Measurements from ENCODE around the gene CCNL2.

The CCNL2 gene

GRCh38 chr1:1361982-1362423 lies 37.1 kb downstream of the CCNL2 start:
- no peak overlapping the region for H3K4me3 ChIP-seq (ENCODE audit: low read depth, low read length)
- no peak for TF ChIP-seq MYC (IDR thresholded peaks at IDR 0.05; ENCODE audit: low read depth, low read length)
- TF ChIP-seq, protein P1, sequence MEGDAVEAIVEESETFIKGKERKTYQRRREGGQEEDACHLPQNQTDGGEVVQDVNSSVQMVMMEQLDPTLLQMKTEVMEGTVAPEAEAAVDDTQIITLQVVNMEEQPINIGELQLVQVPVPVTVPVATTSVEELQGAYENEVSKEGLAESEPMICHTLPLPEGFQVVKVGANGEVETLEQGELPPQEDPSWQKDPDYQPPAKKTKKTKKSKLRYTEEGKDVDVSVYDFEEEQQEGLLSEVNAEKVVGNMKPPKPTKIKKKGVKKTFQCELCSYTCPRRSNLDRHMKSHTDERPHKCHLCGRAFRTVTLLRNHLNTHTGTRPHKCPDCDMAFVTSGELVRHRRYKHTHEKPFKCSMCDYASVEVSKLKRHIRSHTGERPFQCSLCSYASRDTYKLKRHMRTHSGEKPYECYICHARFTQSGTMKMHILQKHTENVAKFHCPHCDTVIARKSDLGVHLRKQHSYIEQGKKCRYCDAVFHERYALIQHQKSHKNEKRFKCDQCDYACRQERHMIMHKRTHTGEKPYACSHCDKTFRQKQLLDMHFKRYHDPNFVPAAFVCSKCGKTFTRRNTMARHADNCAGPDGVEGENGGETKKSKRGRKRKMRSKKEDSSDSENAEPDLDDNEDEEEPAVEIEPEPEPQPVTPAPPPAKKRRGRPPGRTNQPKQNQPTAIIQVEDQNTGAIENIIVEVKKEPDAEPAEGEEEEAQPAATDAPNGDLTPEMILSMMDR (IDR thresholded peaks at IDR 0.05; ENCODE audit: low read depth, low read length) = no peak
- TF ChIP-seq, protein P2, sequence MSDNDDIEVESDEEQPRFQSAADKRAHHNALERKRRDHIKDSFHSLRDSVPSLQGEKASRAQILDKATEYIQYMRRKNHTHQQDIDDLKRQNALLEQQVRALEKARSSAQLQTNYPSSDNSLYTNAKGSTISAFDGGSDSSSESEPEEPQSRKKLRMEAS (IDR thresholded peaks at IDR 0.05; ENCODE audit: low read depth, low read length) = no peak
- TF ChIP-seq POLR2A (IDR thresholded peaks at IDR 0.05; ENCODE audit: extremely low read depth, insufficient read length) = no peak
- DNase-seq (ENCODE audit: low read depth) = no peak

GRCh38 chr1:1361233-1361981 lies 37.7 kb downstream of the CCNL2 start:
- DNase-seq (ENCODE audit: low read depth) = no peak
- TF ChIP-seq, protein P1 (IDR thresholded peaks at IDR 0.05; ENCODE audit: low read depth, low read length) = no peak
- TF ChIP-seq MYC (IDR thresholded peaks at IDR 0.05; ENCODE audit: low read depth, low read length) (no peak), POLR2A (IDR thresholded peaks at IDR 0.05; ENCODE audit: extremely low read depth, insufficient read length) (no peak)
- TF ChIP-seq, protein P2 (IDR thresholded peaks at IDR 0.05; ENCODE audit: low read depth, low read length) = no peak
- H3K4me3 ChIP-seq (ENCODE audit: low read depth, low read length) = no peak overlapping the region

DNA sequence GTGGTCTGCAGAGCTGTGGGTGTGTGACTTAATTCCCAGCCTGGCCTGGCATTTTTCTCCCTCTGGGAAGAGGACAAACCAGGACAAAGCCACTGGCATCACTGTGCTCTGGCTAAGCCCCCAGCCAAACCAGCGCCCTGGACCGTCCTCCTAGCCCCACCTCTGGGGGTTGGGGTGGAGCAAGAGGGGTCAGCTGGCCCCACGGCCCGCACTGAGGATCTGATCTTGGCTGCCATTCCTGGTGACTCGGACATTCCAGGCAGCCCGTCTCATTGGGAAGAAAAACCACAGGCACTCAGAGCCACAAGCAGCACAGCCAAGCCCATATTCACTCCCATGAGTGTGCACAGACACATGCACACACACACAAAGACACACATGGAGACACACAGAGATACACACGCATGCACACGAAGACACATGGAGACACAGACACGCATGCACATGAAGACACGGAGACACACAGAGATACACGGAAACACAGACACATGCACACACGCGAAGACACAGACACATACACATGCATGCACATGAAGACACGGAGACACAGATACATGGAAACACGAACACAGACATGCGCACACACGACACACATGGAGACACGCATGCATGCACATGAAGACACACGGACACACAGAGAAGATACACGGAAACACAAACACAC lies 38.5 kb downstream of the CCNL2 start:
- DNase-seq (ENCODE audit: low read depth) = no peak
- TF ChIP-seq, protein P1 (IDR thresholded peaks at IDR 0.05; ENCODE audit: low read depth, low read length) = no peak
- TF ChIP-seq MYC (IDR thresholded peaks at IDR 0.05; ENCODE audit: low read depth, low read length) (no peak), POLR2A (IDR thresholded peaks at IDR 0.05; ENCODE audit: extremely low read depth, insufficient read length) (no peak)
- TF ChIP-seq, protein P2 (IDR thresholded peaks at IDR 0.05; ENCODE audit: low read depth, low read length) = no peak
- H3K4me3 ChIP-seq (ENCODE audit: low read depth, low read length) = no peak overlapping the region

DNA sequence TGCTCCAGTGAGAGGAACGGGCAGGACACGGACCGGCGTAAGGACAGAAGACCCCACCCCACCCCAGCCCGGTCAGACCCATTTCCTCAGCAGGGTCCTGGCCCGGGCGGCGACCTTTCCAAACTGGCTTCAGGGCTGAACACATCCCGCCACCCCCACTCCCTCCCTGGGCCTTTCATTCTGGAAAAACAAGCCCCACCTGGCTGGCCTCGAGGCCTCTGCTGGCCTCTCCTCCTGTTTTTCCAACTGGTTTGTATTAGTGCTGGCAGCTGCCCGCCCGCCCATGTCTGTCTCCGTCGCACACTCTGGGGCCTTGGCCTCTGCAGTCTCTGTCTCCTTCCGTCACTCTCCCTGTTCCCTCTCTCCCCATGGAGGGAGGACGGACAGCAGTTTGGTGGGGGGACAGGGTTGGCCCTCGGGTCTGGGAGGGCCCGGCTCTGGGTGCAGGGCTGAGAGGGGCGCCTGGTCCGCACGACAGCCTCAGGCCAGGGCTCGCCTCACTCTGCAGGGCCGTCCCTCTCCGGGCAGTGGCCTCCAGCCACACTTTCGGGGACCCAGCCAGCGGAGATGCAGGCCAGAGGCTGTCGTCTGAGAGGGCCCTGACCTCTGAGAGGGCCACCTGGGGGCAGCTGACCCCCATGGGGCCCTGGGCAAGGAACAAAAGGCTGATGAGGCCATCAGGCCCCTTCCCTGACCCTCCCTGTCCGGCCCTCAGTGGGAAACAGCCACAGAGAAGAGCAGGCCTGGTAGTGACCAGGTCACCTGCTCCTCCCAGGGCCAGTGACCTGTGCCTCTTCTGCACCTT lies 39.3 kb downstream of the CCNL2 start:
- DNase-seq (ENCODE audit: low read depth) = no peak
- TF ChIP-seq, protein P1 (IDR thresholded peaks at IDR 0.05; ENCODE audit: low read depth, low read length) = no peak
- TF ChIP-seq, protein P2 (IDR thresholded peaks at IDR 0.05; ENCODE audit: low read depth, low read length) = no peak
- TF ChIP-seq MYC (IDR thresholded peaks at IDR 0.05; ENCODE audit: low read depth, low read length) (no peak), POLR2A (IDR thresholded peaks at IDR 0.05; ENCODE audit: extremely low read depth, insufficient read length) (no peak)
- H3K4me3 ChIP-seq (ENCODE audit: low read depth, low read length) = no peak overlapping the region

DNA sequence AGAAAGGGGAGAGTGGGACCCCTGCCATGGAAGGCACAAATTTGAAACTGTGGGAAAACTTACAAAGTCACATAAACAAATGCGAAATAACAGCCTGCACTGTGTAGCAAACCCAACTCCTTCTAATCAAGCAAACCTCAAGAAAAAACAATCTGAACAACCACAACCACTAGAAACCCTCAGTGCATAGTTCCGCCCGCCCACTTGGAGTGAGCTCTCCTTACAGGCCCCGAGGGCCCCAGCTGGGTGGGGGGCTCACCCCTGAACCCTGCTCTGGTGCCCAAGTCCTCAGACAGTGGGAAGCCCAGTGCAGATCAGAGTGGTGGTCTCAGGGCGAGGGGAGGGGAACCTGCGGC lies 39.8 kb downstream of the CCNL2 start:
- no peak overlapping the region for H3K4me3 ChIP-seq (ENCODE audit: low read depth, low read length)
- TF ChIP-seq, protein P2 (IDR thresholded peaks at IDR 0.05; ENCODE audit: low read depth, low read length) = no peak
- no peak for TF ChIP-seq MYC (IDR thresholded peaks at IDR 0.05; ENCODE audit: low read depth, low read length)
- TF ChIP-seq POLR2A (IDR thresholded peaks at IDR 0.05; ENCODE audit: extremely low read depth, insufficient read length) = no peak
- TF ChIP-seq, protein P1 (IDR thresholded peaks at IDR 0.05; ENCODE audit: low read depth, low read length) = no peak
- no peak for DNase-seq (ENCODE audit: low read depth)
